Right atrium auricular region (tissue), 2 donors: ENCODE measurements around the gene TLE6. TPM values are rescaled to one million over a fixed set of nuclear protein-coding genes. Genes with fewer than 3 reads are reported as not detected.

Experiments used
- DNase-seq: peaks from one replicate; pipeline ENCODE4 v3.0.0-alpha.2; 2019; ENCODE audit warnings: low spot score
- H3K27ac ChIP-seq, 2 donors: fragments of 200-600 bp; sonication (generic); 1 replicate in 1 of 2; 2 replicates in 1 of 2; pipeline ENCODE4 v1.5.1; 2016 to 2019
- H3K27me3 ChIP-seq, 2 donors: fragments of 200-600 bp; sonication (generic); one replicate each; pipeline versions ENCODE4 v1.5.1 to v1.6.0; 2017 to 2019
- H3K36me3 ChIP-seq: fragments of 200-600 bp; sonication (generic); one replicate; pipeline ENCODE4 v1.5.1; 2016
- H3K4me1 ChIP-seq, 2 donors: fragments of 200-600 bp; sonication (generic); one replicate each; pipeline versions ENCODE4 v1.5.1 to v1.6.0; 2017 to 2019
- H3K4me3 ChIP-seq, 2 donors: fragments of 200-600 bp; sonication (generic); 1 replicate in 1 of 2; 2 replicates in 1 of 2; pipeline ENCODE4 v1.5.1; 2017 to 2019; ENCODE audit warnings: mild to moderate bottlenecking in 1 of 2, moderate library complexity in 1 of 2
- H3K9me3 ChIP-seq, 2 donors: fragments of 200-600 bp; sonication (generic); one replicate each; pipeline ENCODE4 v1.5.1; 2019
- total RNA-seq, 2 donors: library from RNA; depleted of rRNA; stranded (reverse); fragments of >200 nt; gene quantifications; one replicate each; pipeline ENCODE4 v1.1.0, GENCODE V29; 2016
- TF ChIP-seq, protein P1 (sequence below), 2 donors: fragments of 200-600 bp; sonication (generic); IDR thresholded peaks; one replicate each; pipeline ENCODE4 v1.5.1; 2019; ENCODE audit warnings: antibody characterized with exemption in 2 of 2

Gene TLE6
- total RNA-seq, 2 donors from 2014 or later: 2.1 to 5.2 TPM

DNA sequence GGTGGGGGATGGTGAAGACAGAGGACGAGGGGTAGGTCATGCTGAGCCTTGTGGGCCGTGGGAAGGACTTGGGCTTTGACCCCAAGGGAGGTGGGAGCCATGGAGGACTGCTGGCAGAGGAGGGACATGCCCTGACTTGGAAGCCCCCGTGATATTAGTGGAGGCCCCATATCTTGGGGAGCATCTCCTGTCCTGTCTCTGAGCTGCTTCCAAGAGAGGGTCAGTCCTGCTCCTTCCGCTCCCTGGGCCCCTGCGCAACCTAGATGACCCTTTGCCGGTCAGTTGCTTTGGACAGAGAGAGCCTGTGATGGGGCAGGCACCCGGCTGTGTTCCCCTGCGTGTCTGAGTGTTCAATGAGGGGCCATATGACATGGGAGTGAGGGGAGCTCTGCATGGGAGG is 5.2 kb downstream of the TLE6 start:
- H3K27ac ChIP-seq: peak overlapping the region; percentile 83 to 85
- no peaks in the 10 kb centered on the region for H3K27me3 ChIP-seq
- H3K4me1 ChIP-seq: peaks cover 0 to 36% of the 10 kb centered on the region in 2 donors
- no peak for DNase-seq
- no peaks in the 10 kb centered on the region for H3K36me3 ChIP-seq
- H3K9me3 ChIP-seq: no peaks in the 10 kb centered on the region
- no peak overlapping the region for H3K4me3 ChIP-seq
- TF ChIP-seq, protein P1, sequence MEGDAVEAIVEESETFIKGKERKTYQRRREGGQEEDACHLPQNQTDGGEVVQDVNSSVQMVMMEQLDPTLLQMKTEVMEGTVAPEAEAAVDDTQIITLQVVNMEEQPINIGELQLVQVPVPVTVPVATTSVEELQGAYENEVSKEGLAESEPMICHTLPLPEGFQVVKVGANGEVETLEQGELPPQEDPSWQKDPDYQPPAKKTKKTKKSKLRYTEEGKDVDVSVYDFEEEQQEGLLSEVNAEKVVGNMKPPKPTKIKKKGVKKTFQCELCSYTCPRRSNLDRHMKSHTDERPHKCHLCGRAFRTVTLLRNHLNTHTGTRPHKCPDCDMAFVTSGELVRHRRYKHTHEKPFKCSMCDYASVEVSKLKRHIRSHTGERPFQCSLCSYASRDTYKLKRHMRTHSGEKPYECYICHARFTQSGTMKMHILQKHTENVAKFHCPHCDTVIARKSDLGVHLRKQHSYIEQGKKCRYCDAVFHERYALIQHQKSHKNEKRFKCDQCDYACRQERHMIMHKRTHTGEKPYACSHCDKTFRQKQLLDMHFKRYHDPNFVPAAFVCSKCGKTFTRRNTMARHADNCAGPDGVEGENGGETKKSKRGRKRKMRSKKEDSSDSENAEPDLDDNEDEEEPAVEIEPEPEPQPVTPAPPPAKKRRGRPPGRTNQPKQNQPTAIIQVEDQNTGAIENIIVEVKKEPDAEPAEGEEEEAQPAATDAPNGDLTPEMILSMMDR (IDR thresholded peaks at IDR 0.05): no peak

DNA sequence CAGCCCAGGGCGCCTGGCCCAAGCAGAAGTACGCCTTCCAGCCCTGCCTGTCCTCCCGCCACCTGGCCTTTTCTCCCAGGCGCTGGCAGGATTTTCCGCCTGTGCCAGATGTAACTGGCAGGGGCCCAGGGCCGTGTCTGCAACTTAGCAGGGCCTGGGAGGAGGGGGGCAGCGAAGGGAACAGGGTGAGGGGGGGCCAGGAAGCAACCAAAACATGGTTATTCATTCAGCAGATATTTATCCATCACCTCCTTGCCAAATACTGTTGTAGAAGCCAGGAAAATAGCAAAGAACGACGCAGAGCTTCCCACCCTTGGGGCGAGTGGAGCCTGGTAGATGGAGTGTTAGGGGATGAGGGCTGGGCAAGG is 5.6 kb downstream of the TLE6 start:
- no peaks in the 10 kb centered on the region for H3K9me3 ChIP-seq
- H3K36me3 ChIP-seq: no peaks in the 10 kb centered on the region
- peak overlapping the region; percentile 83 to 85 for H3K27ac ChIP-seq
- DNase-seq: peak; percentile 95
- H3K27me3 ChIP-seq: no peaks in the 10 kb centered on the region
- TF ChIP-seq, protein P1 (IDR thresholded peaks at IDR 0.05): no peak
- H3K4me3 ChIP-seq: no peak overlapping the region
- peaks cover 0 to 32% of the 10 kb centered on the region in 2 donors for H3K4me1 ChIP-seq

DNA sequence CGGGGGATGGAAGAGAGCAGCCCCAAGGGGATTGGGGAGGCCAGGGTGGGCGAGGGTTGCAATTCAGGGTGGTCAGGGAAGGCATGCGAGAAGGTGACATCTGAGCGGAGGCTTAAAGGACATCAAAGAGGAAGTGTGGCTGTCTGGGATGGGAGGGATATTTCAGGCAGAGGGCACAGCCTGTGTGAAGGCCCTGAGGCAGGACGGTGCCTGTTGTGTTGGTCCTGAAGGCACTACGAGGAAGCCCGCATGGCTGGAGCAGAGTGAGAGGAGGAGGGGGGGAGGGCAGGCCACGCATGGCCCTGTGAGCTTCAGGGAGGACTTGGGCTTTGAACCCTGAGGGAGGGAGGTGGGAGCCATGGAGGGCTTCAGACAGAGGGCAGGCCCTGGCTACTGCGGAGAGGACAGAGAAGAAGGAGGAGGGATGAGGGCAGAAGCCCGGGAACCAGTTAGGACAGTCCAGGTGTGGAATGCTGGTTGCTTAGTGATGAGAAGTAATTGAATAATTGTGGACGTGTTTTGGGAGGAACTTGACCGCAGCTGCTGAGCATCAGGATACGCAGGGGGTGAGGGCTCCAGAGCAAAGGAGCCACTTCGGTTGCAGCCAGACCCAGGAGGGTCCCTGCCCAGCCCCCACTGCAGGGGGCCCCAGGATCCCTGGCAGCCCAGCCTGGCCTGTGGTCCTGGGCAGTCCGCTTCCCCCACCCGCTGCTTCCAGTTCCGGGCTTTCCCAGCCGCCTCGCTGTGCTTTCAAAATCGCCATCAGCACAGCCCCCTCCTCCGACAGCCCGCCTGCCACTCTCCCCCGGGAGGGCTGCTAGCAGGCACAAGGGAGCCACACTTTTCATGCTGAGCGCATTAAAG is 6.2 kb downstream of the TLE6 start:
- H3K27me3 ChIP-seq: no peaks in the 10 kb centered on the region
- H3K9me3 ChIP-seq: no peaks in the 10 kb centered on the region
- H3K36me3 ChIP-seq: no peaks in the 10 kb centered on the region
- peak overlapping the region; percentile 83 to 85 for H3K27ac ChIP-seq
- peaks cover 0 to 31% of the 10 kb centered on the region in 2 donors for H3K4me1 ChIP-seq
- TF ChIP-seq, protein P1 (IDR thresholded peaks at IDR 0.05): no peak
- peak overlapping the region; percentile 31 to 47 for H3K4me3 ChIP-seq
- DNase-seq: peak; percentile 82

DNA sequence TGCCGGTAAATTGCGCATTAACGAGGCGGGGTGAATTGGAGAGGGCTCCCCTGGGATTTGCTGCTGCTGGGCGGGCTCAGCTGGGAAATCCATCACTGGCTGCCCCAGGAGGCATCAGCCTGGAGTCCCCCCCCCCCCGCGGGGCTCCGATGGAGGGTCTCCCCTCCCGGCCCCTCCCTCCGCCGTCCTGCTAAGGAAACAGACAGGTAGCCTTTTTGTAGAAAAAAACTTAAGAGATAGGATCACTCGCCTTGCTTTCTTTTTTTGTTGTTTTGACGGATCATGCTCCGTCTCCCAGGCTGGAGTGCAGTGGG is 6.8 kb downstream of the TLE6 start:
- TF ChIP-seq, protein P1 (IDR thresholded peaks at IDR 0.05): no peak
- DNase-seq: no peak
- no peaks in the 10 kb centered on the region for H3K36me3 ChIP-seq
- no peaks in the 10 kb centered on the region for H3K9me3 ChIP-seq
- peak overlapping the region; percentile 31 to 47 for H3K4me3 ChIP-seq
- H3K4me1 ChIP-seq: peaks cover 0 to 31% of the 10 kb centered on the region in 2 donors
- peak overlapping the region; percentile 83 to 85 for H3K27ac ChIP-seq
- no peaks in the 10 kb centered on the region for H3K27me3 ChIP-seq

DNA sequence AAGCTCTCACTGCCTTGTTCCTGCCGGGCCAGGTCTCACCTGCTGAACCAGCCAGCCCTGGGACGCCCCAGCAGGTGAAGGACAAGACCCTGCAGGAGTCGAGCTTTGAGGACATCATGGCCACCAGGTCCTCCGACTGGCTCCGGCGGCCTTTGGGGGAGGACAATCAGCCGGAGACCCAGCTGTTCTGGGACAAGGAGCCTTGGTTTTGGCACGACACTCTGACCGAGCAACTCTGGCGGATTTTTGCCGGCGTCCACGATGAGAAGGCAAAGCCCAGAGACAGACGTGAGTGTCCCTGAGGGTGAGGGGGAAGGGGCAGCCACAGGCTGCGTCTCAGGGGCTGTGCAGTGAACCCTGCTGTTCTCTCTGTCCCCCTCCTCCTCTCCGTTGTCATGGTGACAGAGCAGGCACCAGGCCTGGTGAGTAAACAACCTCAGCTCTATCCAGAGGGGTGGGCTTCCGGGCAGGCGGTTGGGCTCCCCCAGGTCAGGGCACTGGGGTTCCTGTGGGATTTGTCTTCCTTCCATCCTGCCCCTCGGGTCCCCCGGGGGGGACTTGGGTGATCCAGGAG is 9.7 kb downstream of the TLE6 start:
- peak overlapping the region in 1 of 2 donors; percentile 15 for H3K27ac ChIP-seq
- H3K4me1 ChIP-seq: peaks cover 0 to 26% of the 10 kb centered on the region in 2 donors
- no peaks in the 10 kb centered on the region for H3K36me3 ChIP-seq
- TF ChIP-seq, protein P1 (IDR thresholded peaks at IDR 0.05): no peak
- no peak for DNase-seq
- no peak overlapping the region for H3K4me3 ChIP-seq
- no peaks in the 10 kb centered on the region for H3K9me3 ChIP-seq
- no peaks in the 10 kb centered on the region for H3K27me3 ChIP-seq
